ENCODE measurements around the gene SH3BP5L.

- no peak for TF ChIP-seq EZH2phosphoT487 (IDR thresholded peaks at IDR 0.05; ENCODE audit: low read depth, severe bottlenecking, unreplicated experiment)
- no peak for TF ChIP-seq CTCF (IDR thresholded peaks at IDR 0.05; ENCODE audit: poor library complexity)
These were observed 5.6 kb downstream of the SH3BP5L start for GRCh38 chr1:248820041-248820585.
